ENCODE results near the gene CSAG3.
"Not testable (repeated sequence)": the region's sequence is repeated elsewhere in the genome, so short reads cannot be mapped to it uniquely, and the experiment has no call there.

The CSAG3 gene

DNA sequence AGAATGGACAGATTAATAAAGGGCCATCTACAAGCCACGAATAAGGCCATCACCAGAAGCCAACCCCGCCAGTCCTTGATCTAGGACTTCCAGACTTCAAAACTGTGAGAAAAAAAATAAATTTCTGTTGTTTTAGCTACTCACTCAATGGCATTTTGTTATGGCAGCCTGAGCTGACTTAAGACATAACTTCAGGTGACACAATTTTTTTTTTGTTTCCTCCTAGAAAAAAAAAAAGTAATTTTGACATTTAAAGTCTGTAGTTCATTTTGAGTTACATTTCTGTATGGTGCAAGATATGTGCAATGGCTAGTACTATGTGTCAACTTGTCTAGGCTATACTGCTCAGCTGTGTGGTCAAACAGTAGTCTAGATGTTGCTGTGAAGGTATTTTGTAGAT, at the start of gene CSAG3:
Gene CSAG3 (plus strand): TSS at position 301 of the 400 bp plus-strand sequence.
- DNase-seq = not testable (repeated sequence)

DNA sequence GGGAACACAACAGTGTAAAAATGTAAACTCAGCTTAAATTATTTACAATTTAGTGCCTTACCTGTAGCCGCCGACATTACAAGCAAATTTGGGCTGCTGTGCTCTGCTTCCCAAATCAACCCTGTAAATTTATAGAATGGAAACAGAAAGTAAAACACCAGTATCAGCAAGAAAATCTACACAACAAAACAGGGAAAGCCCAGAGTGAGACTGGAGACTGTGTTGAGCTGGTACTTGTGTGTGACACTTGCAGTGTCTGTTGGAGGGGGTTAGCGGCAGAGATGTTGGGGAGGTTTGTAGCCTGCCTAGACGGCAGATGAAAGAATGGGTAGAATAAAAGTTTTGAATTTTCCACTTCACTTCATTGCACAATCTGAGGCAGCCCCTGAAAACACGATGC, 45.8 kb upstream of the CSAG3 start:
- not testable (repeated sequence) for DNase-seq

GRCh38 chrX:152713815-152714787, 44.9 kb upstream of the CSAG3 start, which contains the start of gene MAGEA2B:
MAGEA2B (plus strand) TSS chrX:152714628; CDS start chrX:152717107, 2,479 bp downstream.
- not testable (repeated sequence) for DNase-seq

GRCh38 chrX:152725409-152725808, 33.6 kb upstream of the CSAG3 start:
- DNase-seq = no peak

- DNase-seq = peak; percentile 95
Observed at GRCh38 chrX:152733261-152733975, 25.6 kb upstream of the CSAG3 start, which contains the start of the genes CSAG1 and MAGEA12. CSAG1 (minus strand) TSS chrX:152733721; CDS start chrX:152732460, 1,261 bp downstream. MAGEA12 (plus strand) TSS chrX:152733757; CDS start chrX:152736162, 2,405 bp downstream.

DNA sequence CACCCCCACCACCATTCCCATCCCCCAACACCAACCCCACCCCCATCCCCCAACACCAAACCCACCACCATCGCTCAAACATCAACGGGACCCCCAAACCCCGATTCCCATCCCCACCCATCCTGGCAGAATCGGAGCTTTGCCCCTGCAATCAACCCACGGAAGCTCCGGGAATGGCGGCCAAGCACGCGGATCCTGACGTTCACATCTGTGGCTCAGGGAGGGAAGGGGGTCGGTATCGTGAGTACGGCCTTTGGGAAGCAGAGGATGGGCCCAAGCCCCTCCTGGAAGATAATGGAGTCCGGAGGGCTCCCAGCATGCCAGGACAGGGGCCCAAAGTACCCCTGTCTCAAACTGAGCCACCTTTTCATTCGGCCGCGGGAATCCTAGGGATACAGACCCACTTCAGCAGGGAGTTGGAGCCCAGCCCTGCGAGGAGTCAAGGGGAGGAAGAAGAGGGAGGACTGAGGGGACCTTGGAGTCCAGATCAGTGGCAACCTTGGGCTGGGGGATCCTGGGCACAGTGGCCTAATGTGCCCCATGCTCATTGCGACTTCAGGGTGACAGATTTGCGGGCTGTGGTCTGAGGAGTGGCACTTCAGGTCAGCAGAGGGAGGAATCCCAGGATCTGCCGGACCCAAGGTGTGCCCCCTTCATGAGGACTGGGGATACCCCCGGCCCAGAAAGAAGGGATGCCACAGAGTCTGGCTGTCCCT, 24.7 kb upstream of the CSAG3 start:
- DNase-seq = not testable (repeated sequence)

DNA sequence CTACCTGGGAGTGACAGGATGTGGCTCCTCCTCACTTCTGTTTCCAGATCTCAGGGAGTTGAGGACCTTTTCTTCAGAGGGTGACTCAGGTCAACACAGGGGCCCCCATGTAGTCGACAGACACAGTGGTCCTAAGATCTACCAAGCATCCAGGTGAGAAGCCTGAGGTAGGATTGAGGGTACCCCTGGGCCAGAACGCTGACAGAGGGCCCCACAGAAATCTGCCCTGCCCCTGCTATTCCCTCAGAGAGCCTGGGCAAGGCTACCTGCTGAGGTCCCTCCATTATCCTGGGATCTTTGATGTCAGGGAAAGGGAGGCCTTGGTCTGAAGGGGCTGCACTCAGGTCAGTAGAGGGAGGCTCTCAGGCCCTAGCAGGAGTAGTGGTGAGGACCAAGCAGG, 23.9 kb upstream of the CSAG3 start:
- DNase-seq = no peak

GRCh38 chrX:152735860-152736511, 23.0 kb upstream of the CSAG3 start:
- no peak for DNase-seq

DNA sequence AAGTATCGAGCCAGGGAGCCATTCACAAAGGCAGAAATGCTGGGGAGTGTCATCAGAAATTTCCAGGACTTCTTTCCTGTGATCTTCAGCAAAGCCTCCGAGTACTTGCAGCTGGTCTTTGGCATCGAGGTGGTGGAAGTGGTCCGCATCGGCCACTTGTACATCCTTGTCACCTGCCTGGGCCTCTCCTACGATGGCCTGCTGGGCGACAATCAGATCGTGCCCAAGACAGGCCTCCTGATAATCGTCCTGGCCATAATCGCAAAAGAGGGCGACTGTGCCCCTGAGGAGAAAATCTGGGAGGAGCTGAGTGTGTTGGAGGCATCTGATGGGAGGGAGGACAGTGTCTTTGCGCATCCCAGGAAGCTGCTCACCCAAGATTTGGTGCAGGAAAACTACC, 22.5 kb upstream of the CSAG3 start:
- DNase-seq = not testable (repeated sequence)

DNA sequence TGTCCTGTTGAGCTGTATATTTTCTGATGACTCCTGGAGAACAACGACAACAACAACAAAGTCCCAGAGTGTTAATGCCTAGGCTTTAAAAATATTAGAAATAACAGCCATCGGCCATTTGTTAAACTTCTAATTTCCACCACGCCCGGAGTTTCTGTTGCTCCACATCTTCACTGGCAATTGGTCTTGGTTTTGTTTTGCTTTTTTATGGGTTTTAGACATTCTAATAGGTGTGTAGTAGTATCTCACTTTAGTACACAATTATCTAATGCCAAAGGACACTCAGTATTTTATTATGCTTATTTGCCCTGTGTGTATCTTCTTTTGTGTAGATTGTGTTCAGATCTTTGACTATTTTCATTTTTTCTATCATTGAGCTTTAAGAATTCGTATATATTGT, 20.5 kb upstream of the CSAG3 start:
- DNase-seq = no peak

- not testable (repeated sequence) for DNase-seq
Observed at GRCh38 chrX:152753686-152754650, 5.0 kb upstream of the CSAG3 start, which contains the start of gene MAGEA2. MAGEA2 (minus strand) TSS chrX:152753842; CDS start chrX:152751363, 2,479 bp downstream.

- DNase-seq = not testable (repeated sequence)
Observed at GRCh38 chrX:152754871-152755270, 4.1 kb upstream of the CSAG3 start.

GRCh38 chrX:152759544-152759943, 526 bp downstream of the CSAG3 start:
- DNase-seq = not testable (repeated sequence)

GRCh38 chrX:152761582-152761981, 2.6 kb downstream of the CSAG3 start:
- DNase-seq = not testable (repeated sequence)

- DNase-seq = not testable (repeated sequence)
Observed at GRCh38 chrX:152766562-152766961, 7.5 kb downstream of the CSAG3 start.

DNA sequence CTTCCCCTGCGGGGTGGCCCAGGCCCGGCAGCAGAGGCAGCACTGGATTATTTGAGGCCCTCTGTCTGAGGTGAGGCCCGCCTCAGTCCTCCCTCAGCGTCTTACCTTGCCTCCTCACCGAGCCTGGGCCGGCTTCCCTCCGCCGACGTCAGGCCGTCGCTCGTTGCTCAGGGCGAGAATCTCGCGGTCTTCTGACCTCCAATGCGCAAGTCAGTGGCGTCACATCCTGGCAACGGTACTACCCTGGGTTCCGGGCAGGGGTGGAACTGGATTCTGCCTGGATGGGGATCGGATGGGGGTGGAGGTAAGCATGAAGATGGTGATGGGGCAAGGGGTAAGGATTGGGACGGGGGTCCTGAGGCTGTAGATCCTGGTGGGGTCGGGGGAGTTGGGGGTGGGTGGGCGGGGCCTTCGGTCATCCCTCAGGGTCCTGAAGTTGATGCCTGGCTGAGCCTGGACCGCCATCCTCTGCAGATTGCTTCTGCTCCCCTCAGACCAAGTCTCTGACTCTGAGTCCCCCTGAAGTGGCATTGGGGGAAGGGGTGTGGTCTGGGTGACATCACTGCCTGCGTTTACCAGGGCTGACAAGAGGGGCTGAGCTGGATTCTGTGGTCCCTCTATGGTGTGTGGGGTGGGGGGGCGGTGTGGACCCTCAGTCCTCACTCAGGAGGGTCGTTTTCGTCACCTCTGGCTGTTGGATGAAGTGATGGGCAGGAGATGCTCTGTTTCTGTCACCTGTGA, 10.7 kb downstream of the CSAG3 start, which contains the start of gene MAGEA6:
Gene MAGEA6 (minus strand): TSS at position 141 of the 741 bp plus-strand sequence. CDS start 2,039 bp downstream, outside the sequence.
- DNase-seq = not testable (repeated sequence)

GRCh38 chrX:152787062-152787461, 28.0 kb downstream of the CSAG3 start:
- DNase-seq = not testable (repeated sequence)

DNA sequence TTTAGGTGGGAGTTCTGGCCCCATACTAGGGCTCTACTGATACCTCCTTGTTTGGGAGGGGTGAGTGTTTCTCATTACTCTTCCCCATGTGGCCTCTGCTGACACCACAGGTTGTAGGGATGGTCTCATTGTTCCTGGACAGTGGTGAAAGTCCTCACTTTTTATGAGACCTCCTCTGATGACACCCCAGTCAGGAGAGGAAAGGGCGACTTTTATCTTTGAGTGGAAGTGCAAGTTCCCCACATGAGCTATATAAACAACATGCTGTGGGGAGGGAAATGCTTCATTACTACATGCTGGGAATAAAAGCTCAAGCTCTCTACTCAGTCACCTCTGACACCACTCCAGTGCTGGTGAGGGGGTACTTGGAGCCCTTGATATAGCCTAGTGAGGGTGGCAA, 39.9 kb downstream of the CSAG3 start:
- DNase-seq = no peak

DNA sequence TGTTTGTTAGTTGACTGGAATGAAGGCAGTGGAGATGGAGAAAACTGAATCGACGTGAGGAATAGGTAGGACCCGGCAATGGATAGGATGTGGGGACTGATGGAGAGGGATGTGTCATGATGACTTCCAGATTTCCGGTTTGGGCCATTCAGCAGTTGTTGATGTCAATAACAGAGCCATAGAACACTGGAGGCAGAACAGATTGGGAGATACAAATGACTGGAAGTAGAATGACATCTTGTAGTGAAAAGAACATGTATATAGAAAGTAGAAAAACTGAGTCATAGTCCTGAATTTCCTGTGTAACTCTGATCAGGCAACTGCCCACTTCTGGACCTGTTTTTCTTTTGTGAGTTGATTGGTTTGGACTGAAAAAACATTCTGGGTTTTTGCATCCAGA, 47.0 kb downstream of the CSAG3 start:
- no peak for DNase-seq
